ENCODE measurements around the gene PRR15L. TPM values are rescaled to one million over a fixed set of nuclear protein-coding genes. Genes with fewer than 3 reads are reported as not detected.

Gene PRR15L
- polyA plus RNA-seq, 1 donor (not counting 4 experiments of a cell fraction or from before 2014, with no cell fraction given): 0.16 TPM

DNA sequence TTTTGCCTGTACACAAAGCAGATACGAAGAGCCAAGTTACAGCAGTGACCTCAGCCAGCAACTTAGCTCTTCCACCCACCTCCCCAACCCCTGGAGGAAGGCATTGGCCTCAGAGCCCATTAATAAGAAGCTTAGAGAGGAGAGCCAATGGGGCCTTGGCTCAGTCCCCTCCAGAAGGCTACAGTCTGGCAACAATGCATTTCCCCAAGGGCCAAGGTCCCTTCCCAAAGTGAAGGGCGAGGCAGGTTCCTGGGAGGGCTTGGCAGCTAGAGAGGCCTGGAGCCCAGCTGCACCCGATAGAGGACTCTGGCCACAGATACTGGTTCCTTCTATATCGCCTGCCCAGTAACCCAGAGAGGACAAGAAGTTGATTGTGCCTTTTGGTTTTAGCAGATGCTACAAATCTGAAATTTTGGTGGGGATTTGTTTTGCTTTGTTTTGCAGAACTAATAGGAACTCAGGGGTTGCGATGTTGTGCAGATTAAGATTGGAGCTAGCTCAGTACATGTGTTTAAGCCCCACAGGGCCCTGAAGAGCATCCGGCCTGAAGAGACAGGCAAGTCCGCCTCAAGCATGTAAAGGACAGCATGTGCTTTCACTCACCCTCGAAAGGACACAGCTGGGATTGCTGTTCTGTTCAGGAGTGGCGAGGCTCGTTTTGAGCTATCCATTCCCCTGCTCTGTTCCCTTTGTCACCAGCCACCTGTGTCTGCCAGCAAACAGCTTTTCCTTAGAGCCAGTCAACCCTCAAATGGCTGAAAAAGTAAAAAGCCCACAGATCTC lies 28.3 kb downstream of the PRR15L start:
- no peak for FAIRE-seq
- H3K36me3 ChIP-seq (ENCODE audit: control insufficient read depth in 2 of 2, extremely low read depth in 1 of 2, insufficient read depth in 2 of 2, low read length in 2 of 2): peaks cover 8 to 17% of the 10 kb centered on the region in 2 experiments
- no peak overlapping the region for H3K27ac ChIP-seq (ENCODE audit: control insufficient read depth, insufficient read depth, low read length)

GRCh38 chr17:47928415-47928814 lies 29.3 kb downstream of the PRR15L start:
- Histone ChIP-seq H3K27me3 (ENCODE audit: control insufficient read depth, extremely low read depth, insufficient read depth, low read length) (no peaks in the 10 kb centered on the region), H3K79me2 (ENCODE audit: control insufficient read depth, insufficient read depth, low read length) (no peaks in the 10 kb centered on the region), H2AFZ (ENCODE audit: control insufficient read depth, low read length) (no peak overlapping the region), H3K9me3 (ENCODE audit: control insufficient read depth, low read depth, low read length) (no peaks in the 10 kb centered on the region), H4K20me1 (ENCODE audit: control insufficient read depth, extremely low read depth, insufficient read depth, low read length) (no peaks in the 10 kb centered on the region), H3K9me1 (ENCODE audit: control insufficient read depth, extremely low read depth, insufficient read depth, low read length) (no peaks in the 10 kb centered on the region), H3K36me3 (ENCODE audit: control insufficient read depth in 2 of 2, extremely low read depth in 1 of 2, insufficient read depth in 2 of 2, low read length in 2 of 2) (peaks cover 8 to 18% of the 10 kb centered on the region in 2 experiments), H3K4me2 (ENCODE audit: control insufficient read depth, extremely low read depth, insufficient read depth, low read depth, low read length) (no peak overlapping the region), H3K27ac (ENCODE audit: control insufficient read depth, insufficient read depth, low read length) (no peak overlapping the region), H3K4me3 (ENCODE audit: control insufficient read depth in 2 of 3, extremely low read depth in 1 of 3, insufficient read depth in 2 of 3, low read depth in 1 of 3, low read length in 3 of 3) (no peak overlapping the region), H3K9ac (ENCODE audit: control insufficient read depth, extremely low read depth, insufficient read depth, low read length) (no peak overlapping the region), H3K4me1 (ENCODE audit: control insufficient read depth, extremely low read depth, insufficient read depth, low read length) (no peaks in the 10 kb centered on the region)
- no peak for FAIRE-seq
- dilution Hi-C loops (cut with MboI; ENCODE audit: extremely low pct_ligation_motif_present, low sequenced_read_pairs): no loop called here
- TF ChIP-seq CTCF (optimal IDR thresholded peaks at IDR 0.05 in 1 of 3, IDR thresholded peaks at IDR 0.05 in 1 of 3, conservative IDR thresholded peaks at IDR 0.05 in 1 of 3; ENCODE audit: extremely low read depth in 1 of 3, insufficient read depth in 2 of 3, low read length in 3 of 3) (no peak), EZH2 (IDR thresholded peaks at IDR 0.05; ENCODE audit: low read length) (no peak)
- DNase-seq (ENCODE audit: low read depth, low spot score): no peak

More for the DNA sequence above, 28.3 kb downstream of the PRR15L start:
- DNase-seq (ENCODE audit: low read depth, low spot score): no peak
- no peaks in the 10 kb centered on the region for H3K27me3 ChIP-seq (ENCODE audit: control insufficient read depth, extremely low read depth, insufficient read depth, low read length)
- dilution Hi-C loops (cut with MboI; ENCODE audit: extremely low pct_ligation_motif_present, low sequenced_read_pairs): no loop called here
- H2AFZ ChIP-seq (ENCODE audit: control insufficient read depth, low read length): no peak overlapping the region
- TF ChIP-seq EZH2 (IDR thresholded peaks at IDR 0.05; ENCODE audit: low read length) (no peak), CTCF (optimal IDR thresholded peaks at IDR 0.05 in 1 of 3, IDR thresholded peaks at IDR 0.05 in 1 of 3, conservative IDR thresholded peaks at IDR 0.05 in 1 of 3; ENCODE audit: extremely low read depth in 1 of 3, insufficient read depth in 2 of 3, low read length in 3 of 3) (no peak)
- H3K4me1 ChIP-seq (ENCODE audit: control insufficient read depth, extremely low read depth, insufficient read depth, low read length): no peaks in the 10 kb centered on the region
- H3K9me1 ChIP-seq (ENCODE audit: control insufficient read depth, extremely low read depth, insufficient read depth, low read length): no peaks in the 10 kb centered on the region
- H3K4me2 ChIP-seq (ENCODE audit: control insufficient read depth, extremely low read depth, insufficient read depth, low read depth, low read length): no peak overlapping the region
- H3K79me2 ChIP-seq (ENCODE audit: control insufficient read depth, insufficient read depth, low read length): no peaks in the 10 kb centered on the region
- H3K4me3 ChIP-seq (ENCODE audit: control insufficient read depth in 2 of 3, extremely low read depth in 1 of 3, insufficient read depth in 2 of 3, low read depth in 1 of 3, low read length in 3 of 3): no peak overlapping the region
- H3K9me3 ChIP-seq (ENCODE audit: control insufficient read depth, low read depth, low read length): no peaks in the 10 kb centered on the region
- H4K20me1 ChIP-seq (ENCODE audit: control insufficient read depth, extremely low read depth, insufficient read depth, low read length): no peaks in the 10 kb centered on the region
- no peak overlapping the region for H3K9ac ChIP-seq (ENCODE audit: control insufficient read depth, extremely low read depth, insufficient read depth, low read length)
